AG08395 (cell line): ENCODE results near the gene RIMS3.
"Not testable (repeated sequence)": the region's sequence is repeated elsewhere in the genome, so short reads cannot be mapped to it uniquely, and the experiment has no call there.

Source experiments
- DNase-seq: peaks from one replicate; pipeline ENCODE4 v3.0.0; 2012; ENCODE audit warnings: mixed read lengths, low spot score

RIMS3 gene

GRCh38 chr1:40593449-40594186, 71.9 kb downstream of the RIMS3 start:
- DNase-seq = no peak

- no peak for DNase-seq
Observed at GRCh38 chr1:40592107-40592803, 73.2 kb downstream of the RIMS3 start.

- no peak for DNase-seq
Observed at GRCh38 chr1:40588586-40588985, 76.9 kb downstream of the RIMS3 start.

GRCh38 chr1:40583980-40584379, 81.5 kb downstream of the RIMS3 start:
- DNase-seq = no peak

- no peak for DNase-seq
Observed at GRCh38 chr1:40582116-40582515, 83.4 kb downstream of the RIMS3 start.

GRCh38 chr1:40575336-40575735, 90.1 kb downstream of the RIMS3 start:
- no peak for DNase-seq

- DNase-seq = not testable (repeated sequence)
Observed at GRCh38 chr1:40574805-40575204, 90.7 kb downstream of the RIMS3 start.
